Ishikawa (cell line): ENCODE data around the gene KPNA6.

Source experiments
- CEBPB ChIP-seq: IDR thresholded peaks from 2 replicates; pipeline ENCODE4 v1.6.1; 2012
- CREB1 ChIP-seq: IDR thresholded peaks from 2 replicates; pipeline ENCODE4 v1.6.1; 2012; ENCODE audit warnings: low read depth
- EGR1 ChIP-seq: IDR thresholded peaks from 2 replicates; pipeline ENCODE4 v1.6.1; 2012
- EP300 ChIP-seq: IDR thresholded peaks from 2 replicates; pipeline ENCODE4 v1.6.1; 2012; ENCODE audit warnings: borderline replicate concordance
- FOXM1 ChIP-seq: IDR thresholded peaks from 2 replicates; pipeline ENCODE4 v1.6.1; 2012; ENCODE audit warnings: low read depth, borderline replicate concordance
- NFIC ChIP-seq: IDR thresholded peaks from 2 replicates; pipeline ENCODE4 v1.6.1; 2012
- RAD21 ChIP-seq: IDR thresholded peaks from 2 replicates; pipeline ENCODE4 v1.6.1; 2012; ENCODE audit warnings: low read depth
- REST ChIP-seq: IDR thresholded peaks from 2 replicates; pipeline ENCODE4 v1.6.1; 2012; ENCODE audit warnings: low read depth, mild to moderate bottlenecking
- TAF1 ChIP-seq: IDR thresholded peaks from 2 replicates; pipeline ENCODE4 v1.6.1; 2012; ENCODE audit warnings: low read depth, mild to moderate bottlenecking
- TCF12 ChIP-seq: IDR thresholded peaks from 2 replicates; pipeline ENCODE4 v1.6.1; 2012; ENCODE audit warnings: low read depth
- TEAD4 ChIP-seq: IDR thresholded peaks from 2 replicates; pipeline ENCODE4 v1.6.1; 2012
- USF1 ChIP-seq: IDR thresholded peaks from 2 replicates; pipeline ENCODE4 v1.6.1; 2012
- YY1 ChIP-seq: IDR thresholded peaks from 2 replicates; pipeline ENCODE4 v1.6.1; 2012; ENCODE audit warnings: low read depth
- ZBTB7A ChIP-seq: IDR thresholded peaks from 2 replicates; pipeline ENCODE4 v1.6.1; 2012; ENCODE audit warnings: low read depth
- TF ChIP-seq, protein P1 (sequence below): IDR thresholded peaks from 2 replicates; pipeline ENCODE4 v1.6.1; 2012

Gene KPNA6

DNA sequence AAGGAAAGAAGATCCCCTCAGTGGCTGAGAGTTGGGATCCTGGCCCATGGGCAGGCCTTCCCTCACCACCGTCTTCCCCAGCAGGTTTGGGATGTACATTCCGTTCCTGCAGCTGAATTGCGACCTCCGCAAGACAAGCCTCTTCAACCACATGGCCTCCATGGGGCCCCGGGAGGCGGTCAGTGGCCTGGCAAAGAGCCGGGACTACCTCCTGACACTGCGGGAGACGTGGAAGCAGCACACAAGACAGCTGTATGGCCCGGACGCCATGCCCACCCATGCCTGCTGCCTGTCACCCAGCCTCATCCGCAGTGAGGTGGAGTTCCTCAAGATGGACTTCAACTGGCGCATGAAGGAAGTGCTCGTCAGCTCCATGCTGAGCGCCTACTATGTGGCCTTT is 16.3 kb upstream of the KPNA6 start:
- TF ChIP-seq YY1 (no peak), USF1 (no peak), REST (no peak), ZBTB7A (no peak), TAF1 (no peak), TCF12 (no peak), NFIC (no peak), CEBPB (no peak), CREB1 (no peak), RAD21 (no peak)

DNA sequence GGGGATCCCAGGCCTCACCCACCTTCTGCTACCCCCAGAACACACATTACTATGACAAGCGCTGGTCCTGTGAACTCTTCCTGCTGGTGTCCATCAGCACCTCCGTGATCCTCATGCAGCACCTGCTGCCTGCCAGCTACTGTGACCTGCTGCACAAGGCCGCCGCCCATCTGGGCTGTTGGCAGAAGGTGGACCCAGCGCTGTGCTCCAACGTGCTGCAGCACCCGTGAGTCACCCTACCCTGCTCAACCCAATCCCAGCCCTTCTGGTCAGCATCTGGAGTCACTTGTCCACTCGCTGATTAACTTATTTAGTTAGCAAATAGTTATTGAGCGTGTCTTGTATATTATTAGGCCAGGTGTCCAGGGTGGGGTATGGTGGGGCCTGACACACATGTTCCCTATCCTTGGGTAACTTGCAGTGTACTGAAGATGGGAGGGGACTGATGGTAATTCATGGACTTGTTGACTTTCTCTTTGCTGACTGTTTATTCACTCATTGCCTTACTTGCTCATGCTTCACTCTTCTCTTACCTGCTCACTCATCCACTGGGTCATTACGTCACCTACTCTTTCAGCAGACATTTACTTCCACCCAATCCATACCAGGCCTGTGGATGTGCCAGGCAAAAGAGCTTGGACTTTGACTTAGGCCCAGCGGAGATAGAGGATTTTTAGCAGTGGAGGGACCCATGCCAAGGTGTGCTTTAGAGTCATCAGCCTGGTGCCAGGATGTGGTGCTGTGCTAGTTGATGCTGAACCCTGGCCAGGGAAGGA is 12.9 kb upstream of the KPNA6 start:
- TF ChIP-seq REST (no peak), CREB1 (no peak), ZBTB7A (no peak), EP300 (no peak), YY1 (no peak), EGR1 (no peak), RAD21 (no peak), FOXM1 (no peak), NFIC (no peak), TEAD4 (no peak), TCF12 (no peak)
- TF ChIP-seq, protein P1, sequence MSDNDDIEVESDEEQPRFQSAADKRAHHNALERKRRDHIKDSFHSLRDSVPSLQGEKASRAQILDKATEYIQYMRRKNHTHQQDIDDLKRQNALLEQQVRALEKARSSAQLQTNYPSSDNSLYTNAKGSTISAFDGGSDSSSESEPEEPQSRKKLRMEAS = no peak

- TF ChIP-seq, protein P1 = no peak
- TF ChIP-seq REST = no peak
- TF ChIP-seq CREB1 = no peak
- TF ChIP-seq ZBTB7A = no peak
- TF ChIP-seq TAF1 = no peak
- no peak for TF ChIP-seq FOXM1
- TF ChIP-seq RAD21 = no peak
- TF ChIP-seq TCF12 = no peak
- no peak for TF ChIP-seq YY1
- TF ChIP-seq USF1 = no peak
- no peak for TF ChIP-seq TEAD4
- TF ChIP-seq EP300 = no peak
Measured at GRCh38 chr1:32099426-32099825, 8.4 kb upstream of the KPNA6 start.

- TF ChIP-seq REST = no peak
Measured at GRCh38 chr1:32100359-32100758, 7.5 kb upstream of the KPNA6 start.
